ENCODE measurements around the gene SNX27.
"Not testable (repeated sequence)": the region's sequence is repeated elsewhere in the genome, so short reads cannot be mapped to it uniquely, and the experiment has no call there.

SNX27 gene

DNA sequence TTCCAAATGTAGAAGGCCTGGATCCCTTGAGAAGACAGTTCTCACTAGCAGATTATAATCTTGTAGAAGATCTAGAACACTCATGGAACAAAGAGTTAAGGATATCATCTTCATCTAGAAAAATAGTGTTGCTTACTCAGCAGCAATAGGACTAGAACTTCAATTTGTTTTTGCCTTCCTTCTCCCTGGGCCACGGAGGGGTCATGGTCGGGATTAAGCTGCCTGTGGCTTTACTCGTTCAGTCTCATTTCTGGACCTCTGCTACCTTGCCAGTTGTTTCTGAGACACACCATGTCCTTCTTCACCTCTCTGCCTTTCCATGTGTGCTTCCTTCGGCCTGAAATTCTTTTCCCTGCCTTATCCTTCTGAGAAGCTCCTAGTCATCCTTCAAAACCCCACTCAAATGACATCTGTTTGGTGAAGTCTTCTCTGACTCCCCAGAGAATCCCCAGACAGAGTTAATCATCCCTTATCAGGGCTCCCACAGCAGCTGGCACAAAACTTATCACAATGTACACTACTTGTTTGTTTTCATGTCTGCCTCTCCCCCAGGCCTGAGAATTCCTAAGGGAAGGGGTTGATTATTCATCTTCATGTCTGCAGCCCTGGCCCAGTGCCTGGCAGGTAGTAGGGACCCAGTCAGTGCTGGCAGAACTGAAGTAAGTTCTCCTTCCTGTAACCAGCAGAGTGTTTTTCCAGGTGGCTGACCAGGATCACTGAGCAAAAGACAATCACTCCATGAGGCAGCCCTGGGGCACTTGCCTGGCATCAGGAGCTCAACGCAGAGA is 15.5 kb upstream of the SNX27 start:
- no peak overlapping the region for H3K27ac ChIP-seq (ENCODE audit: low read depth, low read length)
- no peak overlapping the region for H3K9ac ChIP-seq (ENCODE audit: low read depth in 1 of 2, low read length in 2 of 2)
- H3K4me1 ChIP-seq (ENCODE audit: control insufficient read depth in 1 of 2, insufficient read depth in 2 of 2, low read length in 2 of 2), result no peaks in the 10 kb centered on the region
- no peaks in the 10 kb centered on the region for H3K27me3 ChIP-seq (ENCODE audit: control insufficient read depth in 1 of 2, insufficient read depth in 2 of 2, low read length in 2 of 2)
- no peak overlapping the region for H3K4me3 ChIP-seq (ENCODE audit: low read depth in 1 of 2, low read length in 2 of 2)
- no peaks in the 10 kb centered on the region for H3K9me3 ChIP-seq (ENCODE audit: control insufficient read depth in 1 of 2, low read length in 2 of 2)
- no peaks in the 10 kb centered on the region for H3K36me3 ChIP-seq (ENCODE audit: control insufficient read depth in 1 of 2, insufficient read depth in 2 of 2, low read length in 2 of 2)

DNA sequence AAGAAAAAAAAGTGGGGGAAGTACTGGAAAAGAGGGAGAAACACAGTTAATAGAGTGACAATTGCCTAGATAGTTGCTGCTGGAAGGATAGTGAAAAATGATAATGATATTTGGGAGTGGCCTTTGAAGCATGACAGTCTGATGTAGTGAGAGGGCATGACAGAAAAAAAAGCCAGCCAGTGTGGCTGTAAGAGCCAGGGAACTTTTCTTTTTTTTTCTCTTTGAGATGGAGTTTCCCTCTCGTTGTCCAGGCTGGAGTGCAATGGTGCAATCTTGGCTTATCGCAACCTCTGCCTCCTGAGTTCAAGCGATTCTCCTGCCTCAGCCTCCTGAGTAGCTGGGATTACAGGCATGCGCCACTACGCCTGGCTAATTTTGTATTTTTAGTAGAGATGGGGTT is 9.3 kb upstream of the SNX27 start:
- not testable (repeated sequence) for H3K4me1 ChIP-seq (ENCODE audit: control insufficient read depth in 1 of 2, insufficient read depth in 2 of 2, low read length in 2 of 2); H3K27me3 ChIP-seq (ENCODE audit: control insufficient read depth in 1 of 2, insufficient read depth in 2 of 2, low read length in 2 of 2); H3K9ac ChIP-seq (ENCODE audit: low read depth in 1 of 2, low read length in 2 of 2); H3K27ac ChIP-seq (ENCODE audit: low read depth, low read length); H3K4me3 ChIP-seq (ENCODE audit: low read depth in 1 of 2, low read length in 2 of 2); H3K36me3 ChIP-seq (ENCODE audit: control insufficient read depth in 1 of 2, insufficient read depth in 2 of 2, low read length in 2 of 2); H3K9me3 ChIP-seq (ENCODE audit: control insufficient read depth in 1 of 2, low read length in 2 of 2)

DNA sequence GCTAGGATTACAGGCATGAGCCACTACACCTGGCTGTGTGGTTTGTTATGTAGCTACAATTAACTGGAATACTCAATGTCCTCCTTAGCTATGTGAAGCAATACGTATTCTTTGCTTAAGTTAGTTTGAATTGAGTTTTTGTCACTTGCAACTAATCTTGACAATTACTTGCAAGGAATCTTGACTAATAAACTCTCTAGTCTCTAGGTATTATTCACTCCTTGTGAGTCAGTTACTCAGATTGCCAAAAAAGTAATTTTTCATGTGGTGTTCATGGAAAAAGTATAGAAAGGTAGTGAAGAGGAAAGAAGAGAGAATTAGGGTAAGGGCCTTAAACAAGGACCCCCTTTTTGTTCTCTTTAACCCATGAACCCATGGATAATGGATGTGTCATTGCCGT is 7.6 kb upstream of the SNX27 start:
- H3K9ac ChIP-seq (ENCODE audit: low read depth in 1 of 2, low read length in 2 of 2), result no peak overlapping the region

DNA sequence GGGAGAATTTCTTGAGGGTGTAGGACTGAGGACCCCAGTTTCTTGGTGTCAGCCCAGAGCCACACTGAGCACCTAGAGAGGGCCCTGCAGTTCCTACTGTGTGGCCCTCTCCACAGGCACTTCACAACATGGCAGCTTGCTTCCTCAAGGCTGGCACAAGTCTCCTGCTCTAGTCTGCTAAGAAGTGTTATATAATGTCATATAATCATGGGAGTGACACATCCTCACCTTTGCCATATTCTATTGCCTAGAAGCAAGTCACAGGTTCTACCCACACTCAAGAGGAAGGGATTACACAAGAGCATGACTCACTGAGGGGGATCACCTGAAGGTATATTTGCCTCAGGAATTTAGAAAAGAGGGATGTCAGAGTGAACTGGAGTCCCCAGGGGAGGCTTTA is 5.5 kb upstream of the SNX27 start:
- Histone ChIP-seq H3K9me3 (ENCODE audit: control insufficient read depth in 1 of 2, low read length in 2 of 2) (no peaks in the 10 kb centered on the region), H3K4me3 (ENCODE audit: low read depth in 1 of 2, low read length in 2 of 2) (no peak overlapping the region), H3K27me3 (ENCODE audit: control insufficient read depth in 1 of 2, insufficient read depth in 2 of 2, low read length in 2 of 2) (no peaks in the 10 kb centered on the region), H3K27ac (ENCODE audit: low read depth, low read length) (no peak overlapping the region), H3K4me1 (ENCODE audit: control insufficient read depth in 1 of 2, insufficient read depth in 2 of 2, low read length in 2 of 2) (peaks cover 14 to 16% of the 10 kb centered on the region in 2 donors), H3K9ac (ENCODE audit: low read depth in 1 of 2, low read length in 2 of 2) (no peak overlapping the region), H3K36me3 (ENCODE audit: control insufficient read depth in 1 of 2, insufficient read depth in 2 of 2, low read length in 2 of 2) (no peaks in the 10 kb centered on the region)

More for the DNA sequence above, 7.6 kb upstream of the SNX27 start:
- Histone ChIP-seq H3K27me3 (ENCODE audit: control insufficient read depth in 1 of 2, insufficient read depth in 2 of 2, low read length in 2 of 2) (no peaks in the 10 kb centered on the region), H3K4me3 (ENCODE audit: low read depth in 1 of 2, low read length in 2 of 2) (no peak overlapping the region), H3K4me1 (ENCODE audit: control insufficient read depth in 1 of 2, insufficient read depth in 2 of 2, low read length in 2 of 2) (peaks cover 10 to 13% of the 10 kb centered on the region in 2 donors), H3K9me3 (ENCODE audit: control insufficient read depth in 1 of 2, low read length in 2 of 2) (no peaks in the 10 kb centered on the region), H3K36me3 (ENCODE audit: control insufficient read depth in 1 of 2, insufficient read depth in 2 of 2, low read length in 2 of 2) (no peaks in the 10 kb centered on the region), H3K27ac (ENCODE audit: low read depth, low read length) (no peak overlapping the region)

DNA sequence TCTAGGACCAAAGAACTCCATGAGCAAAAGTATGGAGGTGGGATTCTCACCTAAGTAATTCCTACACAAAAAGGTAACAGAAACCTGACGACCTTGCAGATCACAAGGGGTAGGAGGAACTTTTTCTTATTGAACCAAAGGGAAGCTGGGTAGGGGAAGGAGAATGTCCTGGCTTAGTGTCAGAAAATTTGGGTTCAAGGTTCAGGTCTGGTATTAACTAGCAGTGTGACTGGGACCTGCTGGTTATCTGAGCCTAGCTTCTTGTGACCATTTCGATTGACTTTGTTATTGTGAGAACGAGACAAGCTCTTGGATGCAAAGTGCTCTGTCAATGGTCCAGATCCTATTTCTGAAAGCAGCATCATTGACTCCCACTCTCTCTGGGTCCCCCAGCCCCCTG is 5.0 kb upstream of the SNX27 start:
- Histone ChIP-seq H3K9ac (ENCODE audit: low read depth in 1 of 2, low read length in 2 of 2) (no peak overlapping the region), H3K27me3 (ENCODE audit: control insufficient read depth in 1 of 2, insufficient read depth in 2 of 2, low read length in 2 of 2) (no peaks in the 10 kb centered on the region), H3K36me3 (ENCODE audit: control insufficient read depth in 1 of 2, insufficient read depth in 2 of 2, low read length in 2 of 2) (no peaks in the 10 kb centered on the region), H3K27ac (ENCODE audit: low read depth, low read length) (no peak overlapping the region), H3K4me3 (ENCODE audit: low read depth in 1 of 2, low read length in 2 of 2) (no peak overlapping the region), H3K4me1 (ENCODE audit: control insufficient read depth in 1 of 2, insufficient read depth in 2 of 2, low read length in 2 of 2) (peaks cover 17 to 18% of the 10 kb centered on the region in 2 donors), H3K9me3 (ENCODE audit: control insufficient read depth in 1 of 2, low read length in 2 of 2) (no peaks in the 10 kb centered on the region)

DNA sequence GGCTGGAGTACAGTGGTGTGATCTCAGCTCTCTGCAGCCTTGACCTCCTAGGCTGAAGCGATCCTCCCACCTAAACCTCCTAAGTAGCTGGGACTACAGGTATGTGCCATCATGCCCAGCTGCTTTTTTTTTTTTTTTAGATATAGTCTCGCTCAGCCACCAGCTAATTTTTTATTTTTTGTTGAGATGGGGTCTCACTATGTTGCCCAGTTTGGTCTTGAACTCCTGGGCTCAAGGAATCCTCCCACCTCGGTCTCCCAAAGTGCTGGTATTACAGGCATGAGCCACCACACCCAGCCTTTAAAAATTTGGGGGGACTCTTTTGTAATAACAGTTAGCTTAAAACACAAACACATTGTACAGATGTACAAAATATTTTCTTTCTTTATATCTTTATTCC is 1.7 kb upstream of the SNX27 start:
- Histone ChIP-seq H3K9me3 (ENCODE audit: control insufficient read depth in 1 of 2, low read length in 2 of 2) (no peaks in the 10 kb centered on the region), H3K27ac (ENCODE audit: low read depth, low read length) (no peak overlapping the region), H3K36me3 (ENCODE audit: control insufficient read depth in 1 of 2, insufficient read depth in 2 of 2, low read length in 2 of 2) (no peaks in the 10 kb centered on the region), H3K9ac (ENCODE audit: low read depth in 1 of 2, low read length in 2 of 2) (no peak overlapping the region), H3K4me3 (ENCODE audit: low read depth in 1 of 2, low read length in 2 of 2) (no peak overlapping the region), H3K4me1 (ENCODE audit: control insufficient read depth in 1 of 2, insufficient read depth in 2 of 2, low read length in 2 of 2) (peaks cover 27 to 33% of the 10 kb centered on the region in 2 donors), H3K27me3 (ENCODE audit: control insufficient read depth in 1 of 2, insufficient read depth in 2 of 2, low read length in 2 of 2) (no peaks in the 10 kb centered on the region)

DNA sequence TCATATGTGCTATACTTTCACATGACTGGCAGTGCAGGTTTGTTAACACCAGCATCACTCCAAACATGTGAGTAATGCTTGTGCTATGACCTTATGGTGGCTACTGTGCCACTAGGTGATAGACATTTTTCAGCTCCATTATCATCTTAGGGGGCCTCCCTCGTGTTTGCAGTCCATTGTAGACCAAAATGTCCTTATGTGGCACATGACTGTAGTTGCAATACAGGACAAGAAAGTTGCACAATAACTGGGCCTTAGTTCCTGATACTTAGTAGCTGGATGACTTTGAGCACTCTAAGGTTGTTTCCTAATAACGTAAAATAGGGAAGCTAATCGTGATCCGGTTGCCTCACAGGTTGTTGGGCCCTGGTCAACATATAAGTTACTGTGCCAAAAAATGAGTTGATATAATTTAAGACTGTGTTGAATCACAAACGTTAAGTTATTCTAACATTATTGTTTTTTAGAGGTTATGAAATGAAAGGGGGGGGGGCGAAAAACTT is 511 bp upstream of the SNX27 start:
- no peaks in the 10 kb centered on the region for H3K27me3 ChIP-seq (ENCODE audit: control insufficient read depth in 1 of 2, insufficient read depth in 2 of 2, low read length in 2 of 2)
- peak overlapping the region; percentile 78 for H3K27ac ChIP-seq (ENCODE audit: low read depth, low read length)
- peak overlapping the region in 1 of 2 donors; percentile 79 for H3K9ac ChIP-seq (ENCODE audit: low read depth in 1 of 2, low read length in 2 of 2)
- peaks cover 33 to 36% of the 10 kb centered on the region in 2 donors for H3K4me1 ChIP-seq (ENCODE audit: control insufficient read depth in 1 of 2, insufficient read depth in 2 of 2, low read length in 2 of 2)
- H3K36me3 ChIP-seq (ENCODE audit: control insufficient read depth in 1 of 2, insufficient read depth in 2 of 2, low read length in 2 of 2), result no peaks in the 10 kb centered on the region
- no peaks in the 10 kb centered on the region for H3K9me3 ChIP-seq (ENCODE audit: control insufficient read depth in 1 of 2, low read length in 2 of 2)
- H3K4me3 ChIP-seq (ENCODE audit: low read depth in 1 of 2, low read length in 2 of 2), result peak overlapping the region; percentile 86 to 95

DNA sequence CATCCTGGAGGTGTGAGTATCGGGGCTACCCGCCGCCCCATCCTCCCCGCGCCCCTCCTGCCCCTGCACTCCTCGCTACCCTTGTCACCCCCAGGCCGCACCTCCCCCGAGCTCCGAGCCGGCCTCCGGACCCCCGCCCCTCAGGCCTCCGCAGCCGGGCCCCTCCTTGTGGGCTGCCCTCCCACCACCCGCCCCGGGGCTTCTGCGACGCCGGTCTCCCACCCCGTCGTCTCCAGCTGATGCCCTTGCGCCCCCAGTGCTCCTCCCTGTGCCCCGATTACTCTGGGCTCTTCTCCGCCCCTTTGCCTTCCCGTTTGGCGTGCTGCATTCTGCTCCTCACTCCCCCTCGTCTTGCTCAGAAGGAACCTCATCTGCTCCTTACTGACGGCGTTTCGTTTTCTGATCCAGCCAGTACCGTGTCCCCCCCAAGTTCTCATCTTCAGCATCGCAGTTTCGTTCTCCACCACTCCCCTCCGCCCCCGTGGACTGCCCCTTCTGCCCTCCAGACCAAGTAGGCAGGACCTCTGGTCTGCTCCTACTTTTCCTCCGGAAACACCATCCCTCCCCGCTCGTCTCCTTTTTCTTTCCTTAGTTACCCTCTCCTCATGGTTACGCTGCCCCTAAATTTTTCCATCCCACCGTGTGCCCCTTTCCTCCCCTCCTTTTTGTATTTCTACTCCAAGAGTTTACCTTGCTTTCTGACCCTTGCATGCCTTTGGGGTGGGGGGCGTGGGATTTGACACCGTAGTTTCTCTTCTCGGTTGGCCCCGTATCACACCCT is 841 bp downstream of the SNX27 start:
- H3K9ac ChIP-seq (ENCODE audit: low read depth in 1 of 2, low read length in 2 of 2), result peak overlapping the region; percentile 56 to 79
- H3K27me3 ChIP-seq (ENCODE audit: control insufficient read depth in 1 of 2, insufficient read depth in 2 of 2, low read length in 2 of 2), result no peaks in the 10 kb centered on the region
- no peaks in the 10 kb centered on the region for H3K36me3 ChIP-seq (ENCODE audit: control insufficient read depth in 1 of 2, insufficient read depth in 2 of 2, low read length in 2 of 2)
- peak overlapping the region; percentile 86 to 95 for H3K4me3 ChIP-seq (ENCODE audit: low read depth in 1 of 2, low read length in 2 of 2)
- H3K27ac ChIP-seq (ENCODE audit: low read depth, low read length), result peak overlapping the region; percentile 78
- peaks cover 26 to 28% of the 10 kb centered on the region in 2 donors for H3K4me1 ChIP-seq (ENCODE audit: control insufficient read depth in 1 of 2, insufficient read depth in 2 of 2, low read length in 2 of 2)
- no peaks in the 10 kb centered on the region for H3K9me3 ChIP-seq (ENCODE audit: control insufficient read depth in 1 of 2, low read length in 2 of 2)

DNA sequence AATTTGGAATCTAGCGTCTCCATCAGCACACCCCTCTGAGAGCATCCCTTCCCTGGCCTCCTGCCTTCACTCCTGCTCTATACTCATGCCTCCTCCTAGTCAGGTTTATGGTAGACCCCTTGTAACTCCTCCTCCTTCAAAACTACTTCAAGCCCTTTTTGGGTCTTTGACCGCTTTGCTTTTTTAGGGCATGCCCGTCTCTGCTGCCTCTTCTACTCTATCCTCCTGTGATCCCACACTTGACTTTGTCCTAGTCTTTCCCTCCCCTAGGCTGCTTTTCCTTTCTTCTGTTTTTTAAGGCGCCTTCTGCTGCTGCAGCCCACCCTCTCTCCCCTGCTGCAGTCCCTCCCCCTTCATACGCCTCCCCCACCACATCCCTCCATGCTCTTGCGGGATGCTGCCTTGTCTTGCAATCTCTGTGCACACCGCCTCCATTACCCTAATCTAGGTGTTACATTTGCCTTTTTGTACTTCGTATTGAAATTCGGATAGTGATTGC is 1.5 kb downstream of the SNX27 start:
- Histone ChIP-seq H3K27ac (ENCODE audit: low read depth, low read length) (no peak overlapping the region), H3K4me1 (ENCODE audit: control insufficient read depth in 1 of 2, insufficient read depth in 2 of 2, low read length in 2 of 2) (peaks cover 24 to 29% of the 10 kb centered on the region in 2 donors)

More for the DNA sequence above, 1.5 kb downstream of the SNX27 start:
- Histone ChIP-seq H3K4me3 (ENCODE audit: low read depth in 1 of 2, low read length in 2 of 2) (peak overlapping the region; percentile 86 to 95), H3K9ac (ENCODE audit: low read depth in 1 of 2, low read length in 2 of 2) (peak overlapping the region; percentile 56 to 79), H3K36me3 (ENCODE audit: control insufficient read depth in 1 of 2, insufficient read depth in 2 of 2, low read length in 2 of 2) (no peaks in the 10 kb centered on the region), H3K9me3 (ENCODE audit: control insufficient read depth in 1 of 2, low read length in 2 of 2) (no peaks in the 10 kb centered on the region), H3K27me3 (ENCODE audit: control insufficient read depth in 1 of 2, insufficient read depth in 2 of 2, low read length in 2 of 2) (no peaks in the 10 kb centered on the region)
